Measurements from ENCODE around the gene SMARCB1. TPM values are rescaled to one million over a fixed set of nuclear protein-coding genes. Genes with fewer than 3 reads are reported as not detected.
"Not testable (repeated sequence)": the region's sequence is repeated elsewhere in the genome, so short reads cannot be mapped to it uniquely, and the experiment has no call there.

Gene SMARCB1
- total RNA-seq, 1 donor = 65.4 TPM

DNA sequence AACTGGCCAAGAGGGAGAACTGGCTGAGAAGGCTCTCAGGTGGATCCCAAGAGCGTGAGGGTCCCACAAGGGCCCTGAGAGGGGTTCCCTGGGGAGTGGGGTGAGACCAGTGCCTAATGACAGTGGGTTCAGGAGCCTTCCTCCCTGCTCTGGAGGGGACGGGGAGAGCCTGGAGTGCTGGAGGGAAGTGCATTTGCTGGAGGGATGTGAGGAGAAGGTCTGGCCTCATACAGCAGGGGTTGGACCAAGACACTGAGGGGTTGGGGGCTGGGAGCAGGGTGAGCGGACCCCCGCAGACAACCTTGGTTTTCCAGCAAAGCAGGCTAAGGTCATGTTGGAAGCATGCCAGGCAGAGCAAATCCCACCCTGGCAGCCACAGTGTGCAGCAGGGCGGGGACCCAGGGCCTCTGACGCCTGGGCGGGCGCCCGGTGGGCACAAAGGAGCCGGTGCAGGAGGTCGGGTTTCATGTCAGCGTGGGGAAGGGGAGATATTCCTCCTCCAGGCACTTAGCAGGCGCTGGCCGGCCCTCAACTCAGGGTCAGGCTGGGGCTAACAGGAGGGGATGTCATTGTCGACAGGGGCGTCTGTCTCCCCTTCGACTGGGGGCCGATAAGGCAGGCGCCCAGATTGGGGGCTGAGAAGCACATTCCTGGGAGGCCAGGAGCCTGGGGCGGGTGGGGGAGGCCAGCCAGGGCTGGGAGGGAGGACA is 55.1 kb downstream of the SMARCB1 start:
- no peak for DNase-seq (ENCODE audit: low read depth in 2 of 3, low spot score in 2 of 3)

DNA sequence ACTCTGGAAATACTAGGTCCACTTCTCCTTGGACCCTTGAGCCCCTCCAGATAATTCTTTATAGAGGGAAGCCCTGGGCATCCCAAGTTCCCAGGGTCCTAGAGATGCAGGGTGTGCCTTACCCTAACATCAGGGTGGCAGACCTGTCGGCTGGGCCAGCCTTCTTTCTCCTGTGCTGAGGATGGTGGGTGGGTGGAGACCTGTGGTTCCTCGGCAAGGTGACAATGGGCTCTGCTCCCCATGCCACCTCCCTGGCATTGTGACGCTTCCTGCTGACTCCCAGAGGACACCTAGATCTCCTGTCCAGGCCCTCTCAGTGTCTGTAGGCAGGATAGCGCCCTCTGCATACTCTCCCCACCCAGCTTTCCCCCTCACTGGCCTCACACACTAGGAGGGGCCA is 55.8 kb downstream of the SMARCB1 start:
- DNase-seq (ENCODE audit: low read depth in 2 of 3, low spot score in 2 of 3) = no peak

GRCh38 chr22:23844739-23845202 is 58.0 kb downstream of the SMARCB1 start:
- no peak for DNase-seq (ENCODE audit: low read depth in 2 of 3, low spot score in 2 of 3)

GRCh38 chr22:23845265-23846080 is 58.7 kb downstream of the SMARCB1 start:
- no peak for DNase-seq (ENCODE audit: low read depth in 2 of 3, low spot score in 2 of 3)

- no peak for DNase-seq (ENCODE audit: low read depth in 2 of 3, low spot score in 2 of 3)
These were observed 59.3 kb downstream of the SMARCB1 start for GRCh38 chr22:23846081-23846469.

DNA sequence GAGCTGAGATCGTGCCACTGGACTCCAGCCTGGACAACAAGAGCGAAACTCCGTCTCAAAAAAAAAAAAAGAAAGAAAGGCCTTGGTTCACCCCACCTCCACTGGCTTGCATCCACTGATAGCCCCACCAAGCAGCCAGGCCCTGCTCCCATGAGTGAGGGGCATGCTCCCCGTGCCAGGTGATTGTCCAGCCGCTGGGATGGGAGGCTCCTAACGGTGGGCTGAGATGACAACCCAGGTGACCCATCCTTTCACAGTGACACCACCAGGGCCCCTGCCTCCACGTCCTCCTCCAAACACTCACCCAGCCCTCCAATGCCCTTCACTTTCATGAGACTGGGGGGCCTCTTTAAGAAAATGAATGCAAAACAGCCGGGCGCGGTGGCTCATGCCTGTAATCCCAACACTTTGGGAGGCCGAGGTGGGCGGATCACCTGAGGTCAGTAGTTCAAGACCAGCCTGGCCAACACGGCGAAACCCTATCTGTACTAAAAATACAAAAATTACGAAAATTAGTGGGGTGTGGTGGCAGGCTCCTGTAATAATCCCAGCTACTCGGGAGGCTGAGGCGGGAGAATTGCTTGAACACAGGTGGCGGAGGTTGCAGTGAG is 60.6 kb downstream of the SMARCB1 start:
- DNase-seq (ENCODE audit: low read depth in 2 of 3, low spot score in 2 of 3) = no peak

GRCh38 chr22:23847991-23848864 is 61.5 kb downstream of the SMARCB1 start:
- no peak for DNase-seq (ENCODE audit: low read depth in 2 of 3, low spot score in 2 of 3)

- peak; percentile 69 to 79 (median 75) for DNase-seq (ENCODE audit: low read depth in 2 of 3, low spot score in 2 of 3)
These were observed 62.5 kb downstream of the SMARCB1 start for GRCh38 chr22:23849009-23850006.

DNA sequence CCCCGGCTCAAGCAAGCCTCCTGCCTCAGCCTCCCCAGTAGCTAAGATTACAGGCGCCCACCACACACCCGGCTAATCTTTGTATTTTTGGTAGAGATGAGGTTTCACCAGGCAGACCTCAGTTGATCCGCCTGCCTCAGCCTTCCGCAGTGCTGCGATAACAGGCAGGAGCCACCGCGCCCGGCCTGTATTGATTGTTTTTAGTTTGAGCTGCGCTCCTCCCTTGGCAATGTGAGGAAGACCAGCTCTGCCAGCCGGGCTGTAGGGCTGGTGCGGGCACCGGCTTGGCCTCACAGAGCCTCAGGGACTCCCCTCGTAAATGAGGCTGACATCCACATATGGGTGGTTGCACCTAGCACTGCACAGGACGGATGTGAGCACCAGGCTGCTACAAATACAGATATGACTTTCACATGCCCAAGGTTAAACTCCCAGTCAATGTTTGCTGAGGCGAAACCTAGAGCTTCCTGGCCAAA is 63.4 kb downstream of the SMARCB1 start:
- no peak for DNase-seq (ENCODE audit: low read depth in 2 of 3, low spot score in 2 of 3)

- peak in 2 of 3 donors; percentile 62 to 63 for DNase-seq (ENCODE audit: low read depth in 2 of 3, low spot score in 2 of 3)
These were observed 70.2 kb downstream of the SMARCB1 start for GRCh38 chr22:23856721-23857605.

DNA sequence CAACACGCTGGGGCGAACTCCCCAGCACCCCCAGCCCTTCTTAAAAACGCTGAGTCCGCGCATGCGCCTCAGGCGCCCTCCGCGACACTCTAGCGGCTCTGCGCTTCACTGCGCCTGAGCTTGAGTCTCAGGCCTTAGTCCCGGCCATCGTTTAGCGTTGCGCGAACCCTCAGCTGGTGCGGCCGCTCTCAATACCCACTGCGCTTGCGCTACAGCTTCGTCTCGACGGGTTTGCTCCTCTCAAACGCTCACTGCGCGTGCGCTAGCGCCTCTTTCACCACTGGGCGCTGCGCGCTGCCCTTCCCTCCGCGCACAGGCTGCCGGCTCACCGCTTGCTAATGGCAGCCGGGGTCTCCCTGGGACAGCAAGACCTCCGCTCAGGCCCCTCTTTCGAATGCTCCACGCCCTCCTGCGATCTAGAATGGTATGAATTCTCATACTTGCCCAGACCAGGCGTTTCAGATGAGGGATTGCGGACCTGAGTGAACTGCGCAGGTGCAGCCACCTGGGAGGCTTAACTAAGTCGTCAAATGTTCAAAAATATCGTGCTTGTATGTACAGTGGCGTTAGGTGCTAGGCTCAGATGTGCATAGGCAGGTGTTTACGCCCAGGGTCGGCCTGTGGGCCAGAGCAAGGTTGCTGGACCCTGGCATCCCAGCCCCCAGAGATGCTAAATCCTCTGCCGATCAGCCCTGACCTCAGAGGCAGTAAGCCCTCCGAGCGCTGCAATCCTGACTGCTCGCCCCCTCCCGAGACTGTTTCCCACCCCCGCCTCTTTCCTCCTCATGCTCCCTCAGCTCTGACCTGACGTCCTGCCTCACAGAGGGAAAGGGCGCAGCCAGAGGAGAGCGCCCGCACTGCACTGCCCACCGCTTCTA is 71.1 kb downstream of the SMARCB1 start, which contains the start of gene SLC2A11:
Gene SLC2A11, plus strand, starts transcription at position 270 of the 878 bp plus-strand sequence. Its CDS starts 125 bp downstream, at position 395.
- DNase-seq (ENCODE audit: low read depth in 2 of 3, low spot score in 2 of 3) = peak; percentile 87 to 99 (median 98)

- DNase-seq (ENCODE audit: low read depth in 2 of 3, low spot score in 2 of 3) = no peak
These were observed 71.7 kb downstream of the SMARCB1 start for GRCh38 chr22:23858484-23858815.

DNA sequence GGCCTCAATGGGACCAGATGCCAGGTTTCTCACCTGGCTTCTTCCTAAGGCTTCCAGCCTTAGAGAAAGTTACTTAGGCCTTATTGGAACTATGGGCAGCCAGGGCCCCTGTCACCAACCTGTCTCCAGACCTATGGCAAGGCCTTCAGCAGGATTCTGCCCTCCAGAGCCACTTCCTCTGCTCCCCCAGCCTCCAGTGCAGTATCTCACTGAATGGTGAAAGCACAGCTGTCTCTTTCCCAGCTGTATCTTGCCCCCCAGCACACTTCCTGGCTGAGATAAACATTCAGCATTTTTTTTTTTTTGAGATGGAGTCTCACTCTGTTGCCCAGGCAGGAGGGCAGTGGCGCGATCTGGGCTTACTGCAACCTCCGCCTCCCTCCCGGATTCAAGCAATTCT is 72.4 kb downstream of the SMARCB1 start:
- peak in 1 of 3 donors; percentile 26 for DNase-seq (ENCODE audit: low read depth in 2 of 3, low spot score in 2 of 3)

GRCh38 chr22:23860187-23860586 is 73.4 kb downstream of the SMARCB1 start:
- DNase-seq (ENCODE audit: low read depth in 2 of 3, low spot score in 2 of 3) = not testable (repeated sequence)

DNA sequence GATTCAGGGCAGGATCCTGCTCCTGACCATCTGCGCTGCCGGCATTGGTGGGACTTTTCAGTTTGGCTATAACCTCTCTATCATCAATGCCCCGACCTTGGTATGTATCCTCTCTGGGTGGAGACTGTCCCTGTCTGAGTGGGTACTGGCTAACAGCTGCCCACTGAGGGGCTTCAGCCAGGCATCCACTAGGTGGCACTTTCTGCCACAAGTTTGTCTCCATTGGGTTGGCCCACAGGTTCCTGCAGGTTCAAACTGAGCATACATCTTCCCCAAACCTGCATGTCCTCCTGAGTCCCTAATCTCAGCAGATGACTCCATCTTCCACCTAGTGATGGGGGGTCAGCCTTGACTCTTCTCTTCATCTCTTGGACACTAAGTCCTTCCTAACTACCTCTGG is 75.3 kb downstream of the SMARCB1 start:
- DNase-seq (ENCODE audit: low read depth in 2 of 3, low spot score in 2 of 3) = peak in 2 of 3 donors; percentile 51 to 76

GRCh38 chr22:23864499-23865154 is 77.9 kb downstream of the SMARCB1 start:
- DNase-seq (ENCODE audit: low read depth in 2 of 3, low spot score in 2 of 3) = not testable (repeated sequence)

GRCh38 chr22:23868580-23868979 is 81.8 kb downstream of the SMARCB1 start:
- no peak for DNase-seq (ENCODE audit: low read depth in 2 of 3, low spot score in 2 of 3)

Measured in hematopoietic multipotent progenitor cell (in vitro differentiated cells).